Panc1 (cell line): ENCODE results near the gene RFX1. TPM values are rescaled to one million over a fixed set of nuclear protein-coding genes. Genes with fewer than 3 reads are reported as not detected.
"Not testable (repeated sequence)": the region's sequence is repeated elsewhere in the genome, so short reads cannot be mapped to it uniquely, and the experiment has no call there.

Source experiments
- ATAC-seq: fragments of 200-7000 bp; cut with Tn5 transposase; 2 replicates; pipeline ENCODE4 v1.9.1; 2020; ENCODE audit warnings: mild to moderate bottlenecking, moderate library complexity
- BruUV-seq: library from RNA; stranded (reverse); fragments of 400-500 nt; replicated peaks from 2 replicates; lab custom pipeline; 2021; lab: Mats Ljungman, UMichigan
- CTCF ChIA-PET: fragments of 300-600 bp; sonication (Branson Sonifier 250); formaldehyde crosslinking; loops from one replicate; lab custom pipeline; 2022; ENCODE audit warnings: antibody characterized with exemption; lab: Charles Lee
- POLR2A ChIA-PET: fragments of 300-600 bp; sonication (Branson Sonifier 250); formaldehyde crosslinking; loops from one replicate; lab custom pipeline; 2022; ENCODE audit warnings: antibody characterized with exemption; lab: Charles Lee
- DNase-seq: peaks from one replicate; pipeline ENCODE4 v3.0.0-alpha.2; 2010; ENCODE audit warnings: low read depth, low spot score
- H3K27ac ChIP-seq: 2 replicates; pipeline ENCODE4 v1.5.1; 2011; ENCODE audit warnings: mild to moderate bottlenecking, low read length, inconsistent platforms
- H3K27me3 ChIP-seq: fragments of 200-500 bp; sonication (Bioruptor generic); 2 replicates; pipeline ENCODE4 v1.6.0; 2014; ENCODE audit warnings: low read length, inconsistent platforms; ENCODE audit not compliant: control insufficient read depth, insufficient read depth
- H3K36me3 ChIP-seq: fragments of 200-500 bp; sonication (Bioruptor generic); 2 replicates; pipeline ENCODE4 v1.5.1; 2014; ENCODE audit warnings: inconsistent platforms, mild to moderate bottlenecking, low read length, moderate library complexity; ENCODE audit not compliant: control insufficient read depth, insufficient read depth
- H3K4me1 ChIP-seq: 2 replicates; pipeline ENCODE4 v1.5.1; 2011; ENCODE audit warnings: inconsistent platforms, mild to moderate bottlenecking, low read length, moderate library complexity; ENCODE audit not compliant: control insufficient read depth, insufficient read depth
- H3K4me3 ChIP-seq, 2 experiments: 2 replicates each; pipeline ENCODE4 v1.5.1; 2011 to 2012; ENCODE audit warnings: low read depth in 2 of 2, low read length in 2 of 2, mild to moderate bottlenecking in 2 of 2, inconsistent platforms in 1 of 2, moderate library complexity in 1 of 2
- H3K9me3 ChIP-seq: fragments of 200-500 bp; sonication (Bioruptor generic); 2 replicates; pipeline ENCODE4 v1.5.1; 2014; ENCODE audit warnings: low read depth, mild to moderate bottlenecking, inconsistent platforms, low read length, moderate library complexity; ENCODE audit not compliant: control insufficient read depth, insufficient read depth
- POLR2AphosphoS5 ChIP-seq: IDR thresholded peaks from 2 replicates; pipeline ENCODE4 v1.6.1; 2012; ENCODE audit warnings: mild to moderate bottlenecking, low read depth, low read length, moderate library complexity
- REST ChIP-seq, 2 experiments: IDR thresholded peaks; 2 replicates each; pipeline ENCODE4 v1.6.1; 2011 to 2012; ENCODE audit warnings: low read depth in 2 of 2, control low read depth in 1 of 2, low read length in 1 of 2, mild to moderate bottlenecking in 1 of 2, moderate library complexity in 1 of 2; ENCODE audit not compliant: insufficient read depth in 1 of 2
- SIN3A ChIP-seq: IDR thresholded peaks from 2 replicates; pipeline ENCODE4 v1.6.1; 2012; ENCODE audit warnings: low read depth, mild to moderate bottlenecking, low read length, moderate library complexity, borderline replicate concordance; ENCODE audit not compliant: insufficient read depth
- TCF7L2 ChIP-seq: IDR thresholded peaks from 2 replicates; pipeline ENCODE4 v1.6.1; 2011; ENCODE audit warnings: mild to moderate bottlenecking, low read depth, low read length, inconsistent platforms
- in situ Hi-C: cut with HindIII; loops from 2 replicates; pipeline ENCODE4 v1.10.0; 2016; ENCODE audit warnings: low sequenced_read_pairs, low pct_unique_long_range_greater_than_20kb
- intact Hi-C: fragments of 100-400 bp; cut with micrococcal nuclease; formaldehyde crosslinking; loops from one replicate; pipeline ENCODE4 v1.10.0; 2022; ENCODE audit not compliant: unreplicated experiment
- total RNA-seq: library from RNA; stranded (reverse); gene quantifications from one replicate; pipeline ENCODE4 v1.2.1, GENCODE V29; 2021; ENCODE audit not compliant: unreplicated experiment
- TF ChIP-seq, protein P1 (sequence below): fragments of 450-650 bp; IDR thresholded peaks from 2 replicates; pipeline ENCODE4 v1.5.1; 2017; ENCODE audit warnings: mild to moderate bottlenecking

Gene RFX1
- total RNA-seq, 1 experiment from 2014 or later = 15.2 TPM

- Histone ChIP-seq H3K36me3 (no peaks in the 10 kb centered on the region), H3K4me3 (no peak overlapping the region), H3K27me3 (no peaks in the 10 kb centered on the region), H3K4me1 (no peaks in the 10 kb centered on the region), H3K27ac (no peak overlapping the region), H3K9me3 (no peaks in the 10 kb centered on the region)
- BruUV-seq = no TSS peak
- ChIA-PET POLR2A (no interaction called here), CTCF (no interaction called here)
- intact Hi-C loops (no loop called here), in situ Hi-C loops (no loop called here)
- DNase-seq = no peak
- TF ChIP-seq REST (IDR thresholded peaks at IDR 0.05; ENCODE audit: insufficient read depth in 1 of 2, low read depth in 2 of 2, low read length in 1 of 2) = no peak
- TF ChIP-seq POLR2AphosphoS5 = no peak
- TF ChIP-seq, protein P1, sequence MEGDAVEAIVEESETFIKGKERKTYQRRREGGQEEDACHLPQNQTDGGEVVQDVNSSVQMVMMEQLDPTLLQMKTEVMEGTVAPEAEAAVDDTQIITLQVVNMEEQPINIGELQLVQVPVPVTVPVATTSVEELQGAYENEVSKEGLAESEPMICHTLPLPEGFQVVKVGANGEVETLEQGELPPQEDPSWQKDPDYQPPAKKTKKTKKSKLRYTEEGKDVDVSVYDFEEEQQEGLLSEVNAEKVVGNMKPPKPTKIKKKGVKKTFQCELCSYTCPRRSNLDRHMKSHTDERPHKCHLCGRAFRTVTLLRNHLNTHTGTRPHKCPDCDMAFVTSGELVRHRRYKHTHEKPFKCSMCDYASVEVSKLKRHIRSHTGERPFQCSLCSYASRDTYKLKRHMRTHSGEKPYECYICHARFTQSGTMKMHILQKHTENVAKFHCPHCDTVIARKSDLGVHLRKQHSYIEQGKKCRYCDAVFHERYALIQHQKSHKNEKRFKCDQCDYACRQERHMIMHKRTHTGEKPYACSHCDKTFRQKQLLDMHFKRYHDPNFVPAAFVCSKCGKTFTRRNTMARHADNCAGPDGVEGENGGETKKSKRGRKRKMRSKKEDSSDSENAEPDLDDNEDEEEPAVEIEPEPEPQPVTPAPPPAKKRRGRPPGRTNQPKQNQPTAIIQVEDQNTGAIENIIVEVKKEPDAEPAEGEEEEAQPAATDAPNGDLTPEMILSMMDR = no peak
- no peak for TF ChIP-seq TCF7L2
- TF ChIP-seq SIN3A = no peak
- no peak for ATAC-seq
Measured at GRCh38 chr19:13968999-13969398, 37.1 kb downstream of the RFX1 start.

DNA sequence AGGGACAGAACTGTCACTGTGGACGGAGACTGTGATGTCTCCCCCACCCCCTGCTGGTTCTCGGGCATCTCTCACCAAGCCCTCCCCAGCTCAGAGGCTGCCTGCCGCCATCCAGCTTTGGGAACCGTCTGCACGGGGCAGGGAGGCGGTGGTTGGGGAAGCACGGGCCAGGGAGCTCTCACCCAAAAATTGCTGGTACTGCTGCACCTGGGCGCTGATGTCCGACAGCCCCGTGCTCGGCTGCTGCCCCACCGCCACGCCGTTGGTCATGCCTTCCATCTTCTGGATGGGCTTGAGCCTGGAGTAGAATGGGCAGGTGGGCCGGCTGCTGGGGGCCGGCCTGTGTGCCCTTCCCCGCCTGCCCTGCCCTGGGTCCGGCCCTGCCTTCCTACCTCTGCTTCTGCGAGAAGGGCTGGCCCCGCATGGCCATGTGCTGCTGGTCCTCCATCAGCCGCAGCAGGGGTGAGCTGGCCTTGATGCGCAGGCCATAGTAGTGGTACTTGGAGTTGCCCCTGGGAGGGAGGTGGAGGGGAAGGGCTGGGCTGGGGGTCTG, 37.7 kb downstream of the RFX1 start:
- H3K4me1 ChIP-seq = no peaks in the 10 kb centered on the region
- no peak for DNase-seq
- no peaks in the 10 kb centered on the region for H3K9me3 ChIP-seq
- no peak for ATAC-seq
- ChIA-PET CTCF (no interaction called here), POLR2A (no interaction called here)
- in situ Hi-C loops (no loop called here), intact Hi-C loops (no loop called here)
- no peaks in the 10 kb centered on the region for H3K36me3 ChIP-seq
- no peaks in the 10 kb centered on the region for H3K27me3 ChIP-seq
- TF ChIP-seq POLR2AphosphoS5 (no peak), TCF7L2 (no peak), REST (IDR thresholded peaks at IDR 0.05; ENCODE audit: insufficient read depth in 1 of 2, low read depth in 2 of 2, low read length in 1 of 2) (no peak), SIN3A (no peak)
- TF ChIP-seq, protein P1 = no peak
- no TSS peak for BruUV-seq
- no peak overlapping the region for H3K27ac ChIP-seq
- no peak overlapping the region for H3K4me3 ChIP-seq

DNA sequence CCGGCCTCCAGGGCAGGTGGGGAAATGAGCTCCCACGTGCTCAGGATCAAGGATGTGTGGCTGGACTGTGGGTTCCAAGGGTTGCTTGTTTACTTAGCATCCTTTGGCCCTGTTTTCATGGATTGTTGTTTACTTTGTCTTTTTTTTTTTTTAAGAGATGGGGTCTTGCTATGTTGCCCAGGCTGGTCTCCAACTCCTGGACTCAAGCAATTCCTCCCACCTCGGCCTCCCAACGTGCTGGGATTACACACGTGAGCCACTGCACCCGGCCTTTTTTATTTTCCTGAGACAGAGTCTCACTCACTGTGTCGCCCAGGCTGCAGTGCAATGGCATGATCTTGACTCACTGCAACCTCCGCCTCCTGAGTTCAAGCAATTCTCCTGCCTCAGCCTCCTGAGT, 38.9 kb downstream of the RFX1 start:
- H3K27me3 ChIP-seq, DNase-seq, CTCF ChIA-PET, H3K9me3 ChIP-seq, in situ Hi-C loops, H3K27ac ChIP-seq, H3K36me3 ChIP-seq, ATAC-seq, H3K4me1 ChIP-seq, intact Hi-C loops, H3K4me3 ChIP-seq, BruUV-seq: not testable (repeated sequence)
- POLR2A ChIA-PET = interaction anchor here (0.5 kb wide), 1 partner anchor 82 kb away, joined by 6 read pairs; no protein-coding TSS in a partner anchor
